SU-DHL-6 (cell line): ENCODE results near the gene CXXC4.
A peak's percentile ranks its signal among the peaks of the same experiment; 100 is the strongest.

Experiments used
- H2AFZ ChIP-seq: fragments of 200-600 bp; sonication (generic); 2 replicates; pipeline ENCODE4 v1.6.1; 2014; ENCODE audit warnings: low read depth, mild to moderate bottlenecking, moderate library complexity, mixed read lengths, antibody characterized with exemption, low read length; ENCODE audit not compliant: severe bottlenecking
- H3F3A ChIP-seq: fragments of 200-600 bp; shearing (Covaris generic); 2 replicates; pipeline ENCODE4 v1.6.0; 2016; ENCODE audit warnings: antibody characterized with exemption, mild to moderate bottlenecking; ENCODE audit not compliant: insufficient read depth
- H3K27ac ChIP-seq: fragments of 200-600 bp; sonication (generic); 2 replicates; pipeline ENCODE4 v1.5.1; 2016; ENCODE audit warnings: low read depth, mild to moderate bottlenecking, low read length, moderate library complexity, mixed read lengths
- H3K27me3 ChIP-seq: fragments of 200-600 bp; sonication (generic), shearing (Covaris generic); 2 replicates; pipeline ENCODE4 v1.6.0; 2014; ENCODE audit warnings: mild to moderate bottlenecking, low read length
- H3K36me3 ChIP-seq: fragments of 200-600 bp; sonication (generic); 2 replicates; pipeline ENCODE4 v1.6.1; 2014; ENCODE audit warnings: mild to moderate bottlenecking, low read length, mixed read lengths
- H3K4me2 ChIP-seq: fragments of 300-600, 200-600 bp; shearing (Covaris generic), sonication (generic); 2 replicates; pipeline ENCODE4 v1.6.0; 2014; ENCODE audit warnings: low read length, low read depth, mild to moderate bottlenecking; ENCODE audit not compliant: poor library complexity, severe bottlenecking
- H3K4me3 ChIP-seq: fragments of 200-600 bp; sonication (generic); 2 replicates; pipeline ENCODE4 v1.5.1; 2014; ENCODE audit warnings: antibody characterized with exemption, low read length, mild to moderate bottlenecking, mixed read lengths; ENCODE audit not compliant: insufficient read depth, poor library complexity, severe bottlenecking
- H3K79me2 ChIP-seq: fragments of 200-600 bp; sonication (generic); 2 replicates; pipeline ENCODE4 v1.6.1; 2014; ENCODE audit warnings: mild to moderate bottlenecking, low read length, moderate library complexity; ENCODE audit not compliant: insufficient read depth
- H3K9ac ChIP-seq: fragments of 200-600 bp; sonication (generic); 2 replicates; pipeline ENCODE4 v1.7.0; 2014; ENCODE audit warnings: mild to moderate bottlenecking, low read length
- H3K9me2 ChIP-seq: fragments of 200-600 bp; sonication (generic); replicated peaks from 2 replicates; pipeline ENCODE4 v1.6.1; 2014; ENCODE audit warnings: low read length; ENCODE audit not compliant: insufficient read depth
- H3K9me3 ChIP-seq: fragments of 200-600 bp; sonication (generic); 2 replicates; pipeline ENCODE4 v1.6.1; 2014; ENCODE audit warnings: low read length, mixed read lengths; ENCODE audit not compliant: insufficient read depth
- H4K20me1 ChIP-seq: fragments of 200-600 bp; sonication (generic); 2 replicates; pipeline ENCODE4 v1.6.1; 2014; ENCODE audit warnings: low read depth, mild to moderate bottlenecking, antibody characterized with exemption, low read length, moderate library complexity, mixed read lengths
- CTCF ChIP-seq: fragments of 200-600 bp; sonication (generic); IDR thresholded peaks from one replicate; pipeline ENCODE4 v1.5.1; 2017; ENCODE audit warnings: antibody characterized with exemption, mild to moderate bottlenecking, low read length, moderate library complexity; ENCODE audit not compliant: insufficient read depth, poor library complexity, severe bottlenecking
- EZH2phosphoT487 ChIP-seq: fragments of 200-600 bp; sonication (generic), shearing (Covaris generic); conservative IDR thresholded peaks from 2 replicates; pipeline ENCODE4 v1.6.1; 2018; ENCODE audit warnings: mild to moderate bottlenecking, antibody characterized with exemption, low read length, moderate library complexity, mixed read lengths

The CXXC4 gene

GRCh38 chr4:104494822-104495559 lies at the start of gene CXXC4:
CXXC4 (minus strand) TSS chr4:104494894; CDS start chr4:104491802, 3,092 bp downstream.
- Histone ChIP-seq H3K36me3 (no peaks in the 10 kb centered on the region), H3F3A (peaks cover 33% of the 10 kb centered on the region), H3K4me2 (peak within 1 kb of the TSS; percentile 79), H3K4me3 (peak within 1 kb of the TSS; percentile 67), H3K27ac (peak within 1 kb of the TSS; percentile 83), H4K20me1 (no peaks in the 10 kb centered on the region), H3K9ac (peak within 1 kb of the TSS; percentile 58), H3K9me2 (no peaks in the 10 kb centered on the region), H3K27me3 (no peaks in the 10 kb centered on the region), H3K79me2 (no peaks in the 10 kb centered on the region), H3K9me3 (no peaks in the 10 kb centered on the region), H2AFZ (peak within 1 kb of the TSS; percentile 74)
- TF ChIP-seq CTCF (no peak), EZH2phosphoT487 (no peak)

DNA sequence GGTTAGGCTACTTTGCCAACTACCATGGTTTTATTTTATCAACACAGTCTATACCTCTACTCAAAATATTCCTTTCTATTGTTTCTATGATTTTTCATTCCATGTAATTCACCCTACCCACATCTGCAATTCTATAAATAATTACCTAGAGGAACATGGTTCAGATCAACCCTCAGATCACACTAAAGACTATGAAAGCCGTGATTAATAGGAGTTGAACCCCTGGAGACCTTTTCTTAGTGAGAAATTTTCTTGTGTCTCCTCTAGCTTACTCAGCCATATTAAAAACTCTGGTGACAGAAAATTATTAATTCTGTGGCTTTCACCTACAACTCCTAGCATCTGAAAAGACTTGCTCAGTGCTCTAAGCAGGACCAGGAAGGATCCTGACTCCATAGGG lies 38.5 kb upstream of the CXXC4 start:
- Histone ChIP-seq H3K27me3 (no peaks in the 10 kb centered on the region), H3K4me3 (no peak overlapping the region), H3K9me3 (no peaks in the 10 kb centered on the region), H4K20me1 (no peaks in the 10 kb centered on the region), H3K9me2 (no peaks in the 10 kb centered on the region), H3K27ac (no peak overlapping the region), H3K9ac (no peak overlapping the region), H2AFZ (no peak overlapping the region), H3K36me3 (no peaks in the 10 kb centered on the region), H3K4me2 (no peak overlapping the region), H3K79me2 (no peaks in the 10 kb centered on the region), H3F3A (no peaks in the 10 kb centered on the region)
- TF ChIP-seq EZH2phosphoT487: no peak
- no peak for TF ChIP-seq CTCF

DNA sequence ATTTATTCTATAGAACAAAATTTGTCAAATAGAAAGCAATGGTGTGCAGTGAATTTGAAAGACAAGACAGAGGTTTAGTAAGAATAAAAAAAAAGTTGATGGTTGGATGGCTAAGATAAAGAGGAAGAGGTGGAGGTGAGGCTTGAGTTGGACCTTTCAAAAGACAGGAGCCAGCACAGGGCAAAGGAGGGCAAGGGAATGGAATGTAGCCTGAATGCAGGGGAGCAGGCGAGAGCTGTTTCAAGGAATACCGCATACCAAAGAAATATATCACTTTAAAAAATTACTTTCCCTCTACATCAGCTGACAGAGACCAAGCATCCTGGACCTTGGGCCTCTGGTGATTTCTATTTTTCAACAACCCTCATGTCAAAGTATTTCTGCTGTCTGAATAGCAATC lies 38.0 kb upstream of the CXXC4 start:
- H3K36me3 ChIP-seq: no peaks in the 10 kb centered on the region
- no peak overlapping the region for H3K27ac ChIP-seq
- H2AFZ ChIP-seq: no peak overlapping the region
- H4K20me1 ChIP-seq: no peaks in the 10 kb centered on the region
- no peak overlapping the region for H3K9ac ChIP-seq
- no peak for TF ChIP-seq CTCF
- TF ChIP-seq EZH2phosphoT487: no peak
- H3K27me3 ChIP-seq: no peaks in the 10 kb centered on the region
- no peaks in the 10 kb centered on the region for H3K9me2 ChIP-seq
- no peaks in the 10 kb centered on the region for H3K79me2 ChIP-seq
- H3K4me2 ChIP-seq: no peak overlapping the region
- H3K4me3 ChIP-seq: no peak overlapping the region
- H3F3A ChIP-seq: no peaks in the 10 kb centered on the region
- no peaks in the 10 kb centered on the region for H3K9me3 ChIP-seq
